ENCODE results near the gene FHOD3. TPM values are rescaled to one million over a fixed set of nuclear protein-coding genes. Genes with fewer than 3 reads are reported as not detected.

FHOD3 gene
- total RNA-seq, 1 donor: 13.0 TPM

- Histone ChIP-seq H3K9me3 (ENCODE audit: low read depth, low read length) (no peaks in the 10 kb centered on the region), H3K36me3 (ENCODE audit: insufficient read depth, low read length) (no peaks in the 10 kb centered on the region), H2AFZ (ENCODE audit: low read length) (no peak overlapping the region), H3K79me2 (ENCODE audit: insufficient read depth, low read length) (no peaks in the 10 kb centered on the region), H3K4me1 (ENCODE audit: insufficient read depth, low read length) (peaks cover 30% of the 10 kb centered on the region), H3K4me3 (ENCODE audit: insufficient read depth, low read length) (no peak overlapping the region), H4K20me1 (ENCODE audit: insufficient read depth, low read length) (no peaks in the 10 kb centered on the region), H3K27me3 (ENCODE audit: insufficient read depth, low read length) (no peaks in the 10 kb centered on the region), H3K27ac (ENCODE audit: low read depth, low read length) (no peak overlapping the region), H3K4me2 (ENCODE audit: insufficient read depth, low read length) (no peak overlapping the region)
- no peak for DNase-seq (ENCODE audit: insufficient read length, low spot score, missing footprints)
- TF ChIP-seq, protein P1, sequence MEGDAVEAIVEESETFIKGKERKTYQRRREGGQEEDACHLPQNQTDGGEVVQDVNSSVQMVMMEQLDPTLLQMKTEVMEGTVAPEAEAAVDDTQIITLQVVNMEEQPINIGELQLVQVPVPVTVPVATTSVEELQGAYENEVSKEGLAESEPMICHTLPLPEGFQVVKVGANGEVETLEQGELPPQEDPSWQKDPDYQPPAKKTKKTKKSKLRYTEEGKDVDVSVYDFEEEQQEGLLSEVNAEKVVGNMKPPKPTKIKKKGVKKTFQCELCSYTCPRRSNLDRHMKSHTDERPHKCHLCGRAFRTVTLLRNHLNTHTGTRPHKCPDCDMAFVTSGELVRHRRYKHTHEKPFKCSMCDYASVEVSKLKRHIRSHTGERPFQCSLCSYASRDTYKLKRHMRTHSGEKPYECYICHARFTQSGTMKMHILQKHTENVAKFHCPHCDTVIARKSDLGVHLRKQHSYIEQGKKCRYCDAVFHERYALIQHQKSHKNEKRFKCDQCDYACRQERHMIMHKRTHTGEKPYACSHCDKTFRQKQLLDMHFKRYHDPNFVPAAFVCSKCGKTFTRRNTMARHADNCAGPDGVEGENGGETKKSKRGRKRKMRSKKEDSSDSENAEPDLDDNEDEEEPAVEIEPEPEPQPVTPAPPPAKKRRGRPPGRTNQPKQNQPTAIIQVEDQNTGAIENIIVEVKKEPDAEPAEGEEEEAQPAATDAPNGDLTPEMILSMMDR (IDR thresholded peaks at IDR 0.05; ENCODE audit: extremely low read depth, low read depth, low read length): no peak
Observed at GRCh38 chr18:36758623-36759022, 461.1 kb downstream of the FHOD3 start.

GRCh38 chr18:36759167-36759776 lies 461.8 kb downstream of the FHOD3 start:
- TF ChIP-seq, protein P1 (IDR thresholded peaks at IDR 0.05; ENCODE audit: extremely low read depth, low read depth, low read length): no peak
- H3K27ac ChIP-seq (ENCODE audit: low read depth, low read length): no peak overlapping the region

GRCh38 chr18:36760598-36760997 lies 463.1 kb downstream of the FHOD3 start:
- no peak overlapping the region for H3K27ac ChIP-seq (ENCODE audit: low read depth, low read length)
- H3K27me3 ChIP-seq (ENCODE audit: insufficient read depth, low read length): no peaks in the 10 kb centered on the region
- no peak overlapping the region for H2AFZ ChIP-seq (ENCODE audit: low read length)
- no peak overlapping the region for H3K4me3 ChIP-seq (ENCODE audit: insufficient read depth, low read length)
- no peaks in the 10 kb centered on the region for H3K9me3 ChIP-seq (ENCODE audit: low read depth, low read length)
- H3K4me1 ChIP-seq (ENCODE audit: insufficient read depth, low read length): peaks cover 28% of the 10 kb centered on the region
- no peak for DNase-seq (ENCODE audit: insufficient read length, low spot score, missing footprints)
- TF ChIP-seq, protein P1 (IDR thresholded peaks at IDR 0.05; ENCODE audit: extremely low read depth, low read depth, low read length): no peak
- no peaks in the 10 kb centered on the region for H3K79me2 ChIP-seq (ENCODE audit: insufficient read depth, low read length)
- no peaks in the 10 kb centered on the region for H4K20me1 ChIP-seq (ENCODE audit: insufficient read depth, low read length)
- no peaks in the 10 kb centered on the region for H3K36me3 ChIP-seq (ENCODE audit: insufficient read depth, low read length)
- no peak overlapping the region for H3K4me2 ChIP-seq (ENCODE audit: insufficient read depth, low read length)

More at GRCh38 chr18:36759167-36759776, 461.8 kb downstream of the FHOD3 start:
- no peaks in the 10 kb centered on the region for H3K27me3 ChIP-seq (ENCODE audit: insufficient read depth, low read length)
- no peaks in the 10 kb centered on the region for H3K36me3 ChIP-seq (ENCODE audit: insufficient read depth, low read length)
- H3K4me2 ChIP-seq (ENCODE audit: insufficient read depth, low read length): no peak overlapping the region
- H2AFZ ChIP-seq (ENCODE audit: low read length): no peak overlapping the region
- H3K9me3 ChIP-seq (ENCODE audit: low read depth, low read length): no peaks in the 10 kb centered on the region
- H3K4me3 ChIP-seq (ENCODE audit: insufficient read depth, low read length): no peak overlapping the region
- no peaks in the 10 kb centered on the region for H3K79me2 ChIP-seq (ENCODE audit: insufficient read depth, low read length)
- no peak for DNase-seq (ENCODE audit: insufficient read length, low spot score, missing footprints)
- peaks cover 28% of the 10 kb centered on the region for H3K4me1 ChIP-seq (ENCODE audit: insufficient read depth, low read length)
- H4K20me1 ChIP-seq (ENCODE audit: insufficient read depth, low read length): no peaks in the 10 kb centered on the region

GRCh38 chr18:36761186-36761698 lies 463.7 kb downstream of the FHOD3 start:
- no peak for DNase-seq (ENCODE audit: insufficient read length, low spot score, missing footprints)
- Histone ChIP-seq H3K9me3 (ENCODE audit: low read depth, low read length) (no peaks in the 10 kb centered on the region), H3K27ac (ENCODE audit: low read depth, low read length) (no peak overlapping the region), H3K4me2 (ENCODE audit: insufficient read depth, low read length) (no peak overlapping the region), H3K36me3 (ENCODE audit: insufficient read depth, low read length) (no peaks in the 10 kb centered on the region), H2AFZ (ENCODE audit: low read length) (no peak overlapping the region), H3K79me2 (ENCODE audit: insufficient read depth, low read length) (no peaks in the 10 kb centered on the region), H3K4me3 (ENCODE audit: insufficient read depth, low read length) (no peak overlapping the region), H3K27me3 (ENCODE audit: insufficient read depth, low read length) (no peaks in the 10 kb centered on the region), H4K20me1 (ENCODE audit: insufficient read depth, low read length) (no peaks in the 10 kb centered on the region), H3K4me1 (ENCODE audit: insufficient read depth, low read length) (peaks cover 23% of the 10 kb centered on the region)
- TF ChIP-seq, protein P1 (IDR thresholded peaks at IDR 0.05; ENCODE audit: extremely low read depth, low read depth, low read length): no peak
